ENCODE measurements around the gene GYS2. TPM values are rescaled to one million over a fixed set of nuclear protein-coding genes. Genes with fewer than 3 reads are reported as not detected.

GYS2 gene
- total RNA-seq, 1 experiment from 2014 or later: 0.47 TPM

GRCh38 chr12:21615431-21615830, 10.8 kb upstream of the GYS2 start:
- no peaks in the 10 kb centered on the region for H3K27me3 Mint-ChIP-seq (ENCODE audit: insufficient read depth, unreplicated experiment)
- POLR2A ChIA-PET: interaction anchor here (0.6 to 1.0 kb wide), 4 partner anchors 42 to 89 kb away, joined by 3 to 5 read pairs (median 4); partner anchors contain the start of genes LDHB and SPX
- peaks cover 22% of the 10 kb centered on the region for H3K4me1 Mint-ChIP-seq (ENCODE audit: insufficient read depth, unreplicated experiment)
- no peak for DNase-seq (ENCODE audit: unreplicated experiment)
- H3K9me3 Mint-ChIP-seq (ENCODE audit: unreplicated experiment): no peaks in the 10 kb centered on the region
- CTCF ChIA-PET: interaction anchor here (0.6 to 1.1 kb wide), 2 partner anchors 10 to 65 kb away, joined by 3 to 6 read pairs; no protein-coding TSS in a partner anchor
- intact Hi-C loops (cut with micrococcal nuclease): no loop called here
- TF ChIP-seq, protein P1, sequence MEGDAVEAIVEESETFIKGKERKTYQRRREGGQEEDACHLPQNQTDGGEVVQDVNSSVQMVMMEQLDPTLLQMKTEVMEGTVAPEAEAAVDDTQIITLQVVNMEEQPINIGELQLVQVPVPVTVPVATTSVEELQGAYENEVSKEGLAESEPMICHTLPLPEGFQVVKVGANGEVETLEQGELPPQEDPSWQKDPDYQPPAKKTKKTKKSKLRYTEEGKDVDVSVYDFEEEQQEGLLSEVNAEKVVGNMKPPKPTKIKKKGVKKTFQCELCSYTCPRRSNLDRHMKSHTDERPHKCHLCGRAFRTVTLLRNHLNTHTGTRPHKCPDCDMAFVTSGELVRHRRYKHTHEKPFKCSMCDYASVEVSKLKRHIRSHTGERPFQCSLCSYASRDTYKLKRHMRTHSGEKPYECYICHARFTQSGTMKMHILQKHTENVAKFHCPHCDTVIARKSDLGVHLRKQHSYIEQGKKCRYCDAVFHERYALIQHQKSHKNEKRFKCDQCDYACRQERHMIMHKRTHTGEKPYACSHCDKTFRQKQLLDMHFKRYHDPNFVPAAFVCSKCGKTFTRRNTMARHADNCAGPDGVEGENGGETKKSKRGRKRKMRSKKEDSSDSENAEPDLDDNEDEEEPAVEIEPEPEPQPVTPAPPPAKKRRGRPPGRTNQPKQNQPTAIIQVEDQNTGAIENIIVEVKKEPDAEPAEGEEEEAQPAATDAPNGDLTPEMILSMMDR (IDR thresholded peaks at IDR 0.05; ENCODE audit: unreplicated experiment): no peak
- no TSS peak for BruUV-seq (replicated peaks)
- H3K27ac Mint-ChIP-seq (ENCODE audit: low read depth, unreplicated experiment): no peak overlapping the region
- H3K36me3 Mint-ChIP-seq (ENCODE audit: insufficient read depth, unreplicated experiment): no peaks in the 10 kb centered on the region
- no peak overlapping the region for H3K4me3 Mint-ChIP-seq (ENCODE audit: unreplicated experiment)

- no TSS peak for BruUV-seq (replicated peaks)
- no peaks in the 10 kb centered on the region for H3K9me3 Mint-ChIP-seq (ENCODE audit: unreplicated experiment)
- TF ChIP-seq, protein P1 (IDR thresholded peaks at IDR 0.05; ENCODE audit: unreplicated experiment): no peak
- no peaks in the 10 kb centered on the region for H3K27me3 Mint-ChIP-seq (ENCODE audit: insufficient read depth, unreplicated experiment)
- H3K27ac Mint-ChIP-seq (ENCODE audit: low read depth, unreplicated experiment): no peak overlapping the region
- no peak for DNase-seq (ENCODE audit: unreplicated experiment)
- POLR2A ChIA-PET: interaction anchor here (1.2 to 1.5 kb wide), 3 partner anchors 29 to 113 kb away, joined by 5 to 7 read pairs (median 7); partner anchors contain the start of genes GOLT1B, LDHB and RECQL
- CTCF ChIA-PET: interaction anchor here (0.6 kb wide), 1 partner anchor 714 kb away, joined by 4 read pairs; no protein-coding TSS in a partner anchor
- H3K4me1 Mint-ChIP-seq (ENCODE audit: insufficient read depth, unreplicated experiment): peaks cover 22% of the 10 kb centered on the region
- no peak overlapping the region for H3K4me3 Mint-ChIP-seq (ENCODE audit: unreplicated experiment)
- H3K36me3 Mint-ChIP-seq (ENCODE audit: insufficient read depth, unreplicated experiment): no peaks in the 10 kb centered on the region
- intact Hi-C loops (cut with micrococcal nuclease): no loop called here
These were observed 9.9 kb upstream of the GYS2 start for GRCh38 chr12:21614506-21614905.

DNA sequence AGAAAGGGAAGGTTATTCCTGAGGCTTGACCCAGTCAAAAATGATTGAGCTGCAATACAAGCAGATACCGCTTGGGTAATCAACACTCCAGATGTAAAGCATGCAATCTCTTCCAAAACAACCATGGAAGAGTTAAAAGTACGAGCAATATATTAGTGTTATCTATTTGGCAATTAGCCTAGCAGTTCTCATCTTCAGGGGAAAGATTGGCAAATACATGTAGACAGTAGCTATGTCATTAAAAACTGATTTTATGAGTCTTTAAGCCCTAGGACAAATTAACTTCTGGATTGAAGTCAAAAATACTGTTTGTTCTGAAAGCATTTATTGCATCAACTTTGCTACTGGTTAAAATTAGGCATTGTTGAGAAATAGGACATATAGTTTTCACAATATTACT, 9.3 kb upstream of the GYS2 start:
- Mint-ChIP-seq H3K27ac (ENCODE audit: low read depth, unreplicated experiment) (no peak overlapping the region), H3K4me3 (ENCODE audit: unreplicated experiment) (no peak overlapping the region), H3K36me3 (ENCODE audit: insufficient read depth, unreplicated experiment) (no peaks in the 10 kb centered on the region), H3K4me1 (ENCODE audit: insufficient read depth, unreplicated experiment) (peaks cover 22% of the 10 kb centered on the region), H3K27me3 (ENCODE audit: insufficient read depth, unreplicated experiment) (no peaks in the 10 kb centered on the region), H3K9me3 (ENCODE audit: unreplicated experiment) (no peaks in the 10 kb centered on the region)
- intact Hi-C loops (cut with micrococcal nuclease): no loop called here
- DNase-seq (ENCODE audit: unreplicated experiment): peak; percentile 44
- POLR2A ChIA-PET: interaction anchor here (0.7 to 1.7 kb wide), 6 partner anchors 29 to 112 kb away, joined by 3 to 7 read pairs (median 5); partner anchors contain the start of genes GOLT1B, LDHB and RECQL
- CTCF ChIA-PET: interaction anchor here (0.6 to 0.8 kb wide), 5 partner anchors 21 to 715 kb away, joined by 3 to 4 read pairs (median 3); no protein-coding TSS in a partner anchor
- TF ChIP-seq, protein P1 (IDR thresholded peaks at IDR 0.05; ENCODE audit: unreplicated experiment): peak; percentile 14
- BruUV-seq (replicated peaks): no TSS peak

- TF ChIP-seq, protein P1 (IDR thresholded peaks at IDR 0.05; ENCODE audit: unreplicated experiment): no peak
- intact Hi-C loops (cut with micrococcal nuclease): loop anchor here (10.0 kb wide), 1 partner anchor 377 kb away; no protein-coding TSS in a partner anchor
- Mint-ChIP-seq H3K9me3 (ENCODE audit: unreplicated experiment) (no peaks in the 10 kb centered on the region), H3K4me3 (ENCODE audit: unreplicated experiment) (no peak overlapping the region), H3K27ac (ENCODE audit: low read depth, unreplicated experiment) (no peak overlapping the region), H3K4me1 (ENCODE audit: insufficient read depth, unreplicated experiment) (no peaks in the 10 kb centered on the region), H3K27me3 (ENCODE audit: insufficient read depth, unreplicated experiment) (no peaks in the 10 kb centered on the region), H3K36me3 (ENCODE audit: insufficient read depth, unreplicated experiment) (no peaks in the 10 kb centered on the region)
- POLR2A ChIA-PET: no interaction called here
- DNase-seq (ENCODE audit: unreplicated experiment): no peak
- CTCF ChIA-PET: interaction anchor here (0.6 to 3.9 kb wide), 9 partner anchors 23 to 380 kb away, joined by 3 to 51 read pairs (median 3); no protein-coding TSS in a partner anchor
- BruUV-seq (replicated peaks): no TSS peak
These were observed 3.5 kb upstream of the GYS2 start for GRCh38 chr12:21608196-21608595.

Data from MCF 10A (cell line).